OCI-LY3 (cell line): ENCODE measurements around the gene EML2.

Experiments
- H2AFZ ChIP-seq: fragments of 200-600, 300-600 bp; shearing (Covaris generic); 2 replicates; pipeline ENCODE4 v1.6.0; 2014; ENCODE audit warnings: antibody characterized with exemption, low read depth, low read length
- H3K27ac ChIP-seq: fragments of 200-600, 300-600 bp; sonication (generic); 2 replicates; pipeline ENCODE4 v1.5.1; 2014; ENCODE audit warnings: mild to moderate bottlenecking, low read length, moderate library complexity, mixed read lengths
- H3K27me3 ChIP-seq: fragments of 200-600, 300-600 bp; sonication (generic); 2 replicates; pipeline ENCODE4 v1.6.1; 2014; ENCODE audit warnings: low read depth, low read length, mixed read lengths
- H3K36me3 ChIP-seq: fragments of 200-600, 300-600 bp; sonication (generic); replicated peaks from 2 replicates; pipeline ENCODE3; 2014; ENCODE audit warnings: low read depth, low read length, mixed read lengths
- H3K4me1 ChIP-seq: fragments of 300-600, 200-600 bp; sonication (generic); 2 replicates; pipeline ENCODE4 v1.6.1; 2014; ENCODE audit warnings: low read length, mixed read lengths
- H3K4me2 ChIP-seq: fragments of 200-600, 300-600 bp; sonication (generic); 2 replicates; pipeline ENCODE4 v1.6.1; 2014; ENCODE audit warnings: low read length, mixed read lengths
- H3K4me3 ChIP-seq: fragments of 300-600, 200-600 bp; sonication (generic); 2 replicates; pipeline ENCODE4 v1.5.1; 2014; ENCODE audit warnings: antibody characterized with exemption, mild to moderate bottlenecking, low read length, moderate library complexity
- H3K79me2 ChIP-seq: fragments of 300-600, 200-600 bp; shearing (Covaris generic); 2 replicates; pipeline ENCODE4 v1.6.1; 2014; ENCODE audit warnings: mild to moderate bottlenecking, low read length, mixed read lengths
- H3K9ac ChIP-seq: fragments of 300-600, 200-600 bp; shearing (Covaris generic); 2 replicates; pipeline ENCODE4 v1.6.0; 2014; ENCODE audit warnings: mild to moderate bottlenecking, low read length, moderate library complexity
- H3K9me3 ChIP-seq: fragments of 200-600, 300-600 bp; shearing (Covaris generic); 2 replicates; pipeline ENCODE4 v1.6.1; 2014; ENCODE audit warnings: low read length, mixed read lengths; ENCODE audit not compliant: insufficient read depth
- H4K20me1 ChIP-seq: fragments of 200-600, 300-600 bp; sonication (generic); 2 replicates; pipeline ENCODE4 v1.6.1; 2016; ENCODE audit warnings: low read length, mixed read lengths; ENCODE audit not compliant: insufficient read depth
- CTCF ChIP-seq: fragments of 200-600, 300-600 bp; sonication (generic); IDR thresholded peaks from 2 replicates; pipeline ENCODE4 v1.5.1; 2014; ENCODE audit warnings: antibody characterized with exemption, low read length, low read depth
- EZH2phosphoT487 ChIP-seq: fragments of 200-600 bp; shearing (Covaris generic); IDR thresholded peaks from 2 replicates; pipeline ENCODE4 v1.6.1; 2018; ENCODE audit warnings: antibody characterized with exemption, mixed run types, low read depth

Gene EML2

GRCh38 chr19:45674946-45675345 lies 35.7 kb upstream of the EML2 start:
- H3K9me3 ChIP-seq: no peaks in the 10 kb centered on the region
- no peak overlapping the region for H3K9ac ChIP-seq
- no peaks in the 10 kb centered on the region for H3K4me1 ChIP-seq
- H3K36me3 ChIP-seq: no peaks in the 10 kb centered on the region
- H3K27me3 ChIP-seq: no peaks in the 10 kb centered on the region
- TF ChIP-seq CTCF (no peak), EZH2phosphoT487 (no peak)
- no peak overlapping the region for H3K27ac ChIP-seq
- H3K4me2 ChIP-seq: no peak overlapping the region
- H3K4me3 ChIP-seq: no peak overlapping the region
- H3K79me2 ChIP-seq: no peaks in the 10 kb centered on the region
- H4K20me1 ChIP-seq: no peaks in the 10 kb centered on the region
- H2AFZ ChIP-seq: no peak overlapping the region

GRCh38 chr19:45670670-45671453 lies 31.7 kb upstream of the EML2 start:
- peaks cover 10% of the 10 kb centered on the region for H3K4me1 ChIP-seq
- no peak overlapping the region for H3K4me3 ChIP-seq
- no peaks in the 10 kb centered on the region for H3K36me3 ChIP-seq
- no peaks in the 10 kb centered on the region for H3K9me3 ChIP-seq
- H3K27me3 ChIP-seq: no peaks in the 10 kb centered on the region
- TF ChIP-seq CTCF (no peak), EZH2phosphoT487 (no peak)
- H3K4me2 ChIP-seq: no peak overlapping the region
- no peaks in the 10 kb centered on the region for H4K20me1 ChIP-seq
- H2AFZ ChIP-seq: no peak overlapping the region
- no peak overlapping the region for H3K27ac ChIP-seq
- H3K9ac ChIP-seq: no peak overlapping the region
- H3K79me2 ChIP-seq: no peaks in the 10 kb centered on the region

GRCh38 chr19:45668342-45668871 lies 29.2 kb upstream of the EML2 start:
- H3K79me2 ChIP-seq: no peaks in the 10 kb centered on the region
- no peaks in the 10 kb centered on the region for H3K36me3 ChIP-seq
- H3K27ac ChIP-seq: no peak overlapping the region
- no peaks in the 10 kb centered on the region for H4K20me1 ChIP-seq
- H2AFZ ChIP-seq: peak overlapping the region; percentile 59
- H3K4me3 ChIP-seq: peak overlapping the region; percentile 80
- H3K4me1 ChIP-seq: peaks cover 10% of the 10 kb centered on the region
- peak overlapping the region; percentile 98 for H3K4me2 ChIP-seq
- peak overlapping the region; percentile 76 for H3K9ac ChIP-seq
- no peak for TF ChIP-seq EZH2phosphoT487
- no peak for TF ChIP-seq CTCF
- H3K27me3 ChIP-seq: 0 out of 2 replicates have a peak, but pooled peaks cover 3% of the 10 kb centered on the region
- no peaks in the 10 kb centered on the region for H3K9me3 ChIP-seq

- no peaks in the 10 kb centered on the region for H4K20me1 ChIP-seq
- H3K27me3 ChIP-seq: 0 out of 2 replicates have a peak, but pooled peaks cover 3% of the 10 kb centered on the region
- peak within 1 kb of the TSS; percentile 80 for H3K4me3 ChIP-seq
- no peak within 1 kb of the TSS for H3K27ac ChIP-seq
- H3K9ac ChIP-seq: peak within 1 kb of the TSS; percentile 76
- peak within 1 kb of the TSS; percentile 98 for H3K4me2 ChIP-seq
- H3K79me2 ChIP-seq: no peaks in the 10 kb centered on the region
- TF ChIP-seq CTCF: no peak
- no peak for TF ChIP-seq EZH2phosphoT487
- peak within 1 kb of the TSS; percentile 59 for H2AFZ ChIP-seq
- H3K4me1 ChIP-seq: peaks cover 10% of the 10 kb centered on the region
- no peaks in the 10 kb centered on the region for H3K9me3 ChIP-seq
- no peaks in the 10 kb centered on the region for H3K36me3 ChIP-seq
Measured at GRCh38 chr19:45667620-45668341, 28.6 kb upstream of the EML2 start, which contains the start of gene GIPR. GIPR (plus strand) TSS chr19:45668221; CDS start chr19:45669521, 1,300 bp downstream.
